Panc1 (cell line): ENCODE results near the gene ZC3H7B. TPM values are rescaled to one million over a fixed set of nuclear protein-coding genes. Genes with fewer than 3 reads are reported as not detected.

Experiments
- ATAC-seq: fragments of 200-7000 bp; cut with Tn5 transposase; 2 replicates; pipeline ENCODE4 v1.9.1; 2020; ENCODE audit warnings: mild to moderate bottlenecking, moderate library complexity
- BruUV-seq: library from RNA; stranded (reverse); fragments of 400-500 nt; replicated peaks from 2 replicates; lab custom pipeline; 2021; lab: Mats Ljungman, UMichigan
- CTCF ChIA-PET: fragments of 300-600 bp; sonication (Branson Sonifier 250); formaldehyde crosslinking; loops from one replicate; lab custom pipeline; 2022; ENCODE audit warnings: antibody characterized with exemption; lab: Charles Lee
- POLR2A ChIA-PET: fragments of 300-600 bp; sonication (Branson Sonifier 250); formaldehyde crosslinking; loops from one replicate; lab custom pipeline; 2022; ENCODE audit warnings: antibody characterized with exemption; lab: Charles Lee
- DNase-seq: peaks from one replicate; pipeline ENCODE4 v3.0.0-alpha.2; 2010; ENCODE audit warnings: low read depth, low spot score
- H3K27ac ChIP-seq: 2 replicates; pipeline ENCODE4 v1.5.1; 2011; ENCODE audit warnings: mild to moderate bottlenecking, low read length, inconsistent platforms
- H3K27me3 ChIP-seq: fragments of 200-500 bp; sonication (Bioruptor generic); 2 replicates; pipeline ENCODE4 v1.6.0; 2014; ENCODE audit warnings: low read length, inconsistent platforms; ENCODE audit not compliant: control insufficient read depth, insufficient read depth
- H3K36me3 ChIP-seq: fragments of 200-500 bp; sonication (Bioruptor generic); 2 replicates; pipeline ENCODE4 v1.5.1; 2014; ENCODE audit warnings: inconsistent platforms, mild to moderate bottlenecking, low read length, moderate library complexity; ENCODE audit not compliant: control insufficient read depth, insufficient read depth
- H3K4me1 ChIP-seq: 2 replicates; pipeline ENCODE4 v1.5.1; 2011; ENCODE audit warnings: inconsistent platforms, mild to moderate bottlenecking, low read length, moderate library complexity; ENCODE audit not compliant: control insufficient read depth, insufficient read depth
- H3K4me3 ChIP-seq, 2 experiments: 2 replicates each; pipeline ENCODE4 v1.5.1; 2011 to 2012; ENCODE audit warnings: low read depth in 2 of 2, low read length in 2 of 2, mild to moderate bottlenecking in 2 of 2, inconsistent platforms in 1 of 2, moderate library complexity in 1 of 2
- H3K9me3 ChIP-seq: fragments of 200-500 bp; sonication (Bioruptor generic); 2 replicates; pipeline ENCODE4 v1.5.1; 2014; ENCODE audit warnings: low read depth, mild to moderate bottlenecking, inconsistent platforms, low read length, moderate library complexity; ENCODE audit not compliant: control insufficient read depth, insufficient read depth
- CTCF ChIP-seq: fragments of 450-650 bp; IDR thresholded peaks from 2 replicates; pipeline ENCODE4 v1.5.1; 2017; ENCODE audit warnings: mild to moderate bottlenecking
- POLR2AphosphoS5 ChIP-seq: IDR thresholded peaks from 2 replicates; pipeline ENCODE4 v1.6.1; 2012; ENCODE audit warnings: mild to moderate bottlenecking, low read depth, low read length, moderate library complexity
- REST ChIP-seq, 2 experiments: IDR thresholded peaks; 2 replicates each; pipeline ENCODE4 v1.6.1; 2011 to 2012; ENCODE audit warnings: low read depth in 2 of 2, control low read depth in 1 of 2, low read length in 1 of 2, mild to moderate bottlenecking in 1 of 2, moderate library complexity in 1 of 2; ENCODE audit not compliant: insufficient read depth in 1 of 2
- SIN3A ChIP-seq: IDR thresholded peaks from 2 replicates; pipeline ENCODE4 v1.6.1; 2012; ENCODE audit warnings: low read depth, mild to moderate bottlenecking, low read length, moderate library complexity, borderline replicate concordance; ENCODE audit not compliant: insufficient read depth
- TCF7L2 ChIP-seq: IDR thresholded peaks from 2 replicates; pipeline ENCODE4 v1.6.1; 2011; ENCODE audit warnings: mild to moderate bottlenecking, low read depth, low read length, inconsistent platforms
- in situ Hi-C: cut with HindIII; loops from 2 replicates; pipeline ENCODE4 v1.10.0; 2016; ENCODE audit warnings: low sequenced_read_pairs, low pct_unique_long_range_greater_than_20kb
- intact Hi-C: fragments of 100-400 bp; cut with micrococcal nuclease; formaldehyde crosslinking; loops from one replicate; pipeline ENCODE4 v1.10.0; 2022; ENCODE audit not compliant: unreplicated experiment
- total RNA-seq: library from RNA; stranded (reverse); gene quantifications from one replicate; pipeline ENCODE4 v1.2.1, GENCODE V29; 2021; ENCODE audit not compliant: unreplicated experiment

Gene ZC3H7B
- total RNA-seq, 1 experiment from 2014 or later: 62.0 TPM

- TF ChIP-seq TCF7L2: no peak
- TF ChIP-seq SIN3A: no peak
- TF ChIP-seq CTCF: no peak
- TF ChIP-seq POLR2AphosphoS5: no peak
- no peak for TF ChIP-seq REST (IDR thresholded peaks at IDR 0.05; ENCODE audit: insufficient read depth in 1 of 2, low read depth in 2 of 2, low read length in 1 of 2)
- Histone ChIP-seq H3K36me3 (no peaks in the 10 kb centered on the region), H3K9me3 (no peaks in the 10 kb centered on the region), H3K4me3 (no peak overlapping the region), H3K4me1 (peaks cover 26% of the 10 kb centered on the region), H3K27me3 (no peaks in the 10 kb centered on the region), H3K27ac (no peak overlapping the region)
- CTCF ChIA-PET: interaction anchor here (0.7 kb wide), 1 partner anchor 29 kb away, joined by 11 read pairs; no protein-coding TSS in a partner anchor
- intact Hi-C loops (no loop called here), in situ Hi-C loops (no loop called here)
- no TSS peak for BruUV-seq
- ATAC-seq (no peak), DNase-seq (no peak)
- POLR2A ChIA-PET: no interaction called here
Observed at GRCh38 chr22:41364233-41364632, 62.9 kb downstream of the ZC3H7B start.

GRCh38 chr22:41364955-41365354 lies 63.6 kb downstream of the ZC3H7B start:
- Histone ChIP-seq H3K4me1 (peaks cover 19% of the 10 kb centered on the region), H3K27ac (no peak overlapping the region), H3K4me3 (no peak overlapping the region), H3K27me3 (no peaks in the 10 kb centered on the region), H3K9me3 (no peaks in the 10 kb centered on the region), H3K36me3 (no peaks in the 10 kb centered on the region)
- CTCF ChIA-PET: no interaction called here
- ATAC-seq (no peak), DNase-seq (no peak)
- intact Hi-C loops: no loop called here
- BruUV-seq: no TSS peak
- in situ Hi-C loops: no loop called here
- TF ChIP-seq CTCF (no peak), TCF7L2 (no peak)
- POLR2A ChIA-PET: interaction anchor here (0.7 kb wide), 1 partner anchor 45 kb away, joined by 7 read pairs; no protein-coding TSS in a partner anchor
